OCI-LY3 (cell line): ENCODE measurements around the gene CTSO.
A peak's percentile ranks its signal among the peaks of the same experiment; 100 is the strongest.

Experiments used
- H2AFZ ChIP-seq: fragments of 200-600, 300-600 bp; shearing (Covaris generic); 2 replicates; pipeline ENCODE4 v1.6.0; 2014; ENCODE audit warnings: antibody characterized with exemption, low read depth, low read length
- H3K27ac ChIP-seq: fragments of 200-600, 300-600 bp; sonication (generic); 2 replicates; pipeline ENCODE4 v1.5.1; 2014; ENCODE audit warnings: mild to moderate bottlenecking, low read length, moderate library complexity, mixed read lengths
- H3K27me3 ChIP-seq: fragments of 200-600, 300-600 bp; sonication (generic); 2 replicates; pipeline ENCODE4 v1.6.1; 2014; ENCODE audit warnings: low read depth, low read length, mixed read lengths
- H3K36me3 ChIP-seq: fragments of 200-600, 300-600 bp; sonication (generic); replicated peaks from 2 replicates; pipeline ENCODE3; 2014; ENCODE audit warnings: low read depth, low read length, mixed read lengths
- H3K4me1 ChIP-seq: fragments of 300-600, 200-600 bp; sonication (generic); 2 replicates; pipeline ENCODE4 v1.6.1; 2014; ENCODE audit warnings: low read length, mixed read lengths
- H3K4me2 ChIP-seq: fragments of 200-600, 300-600 bp; sonication (generic); 2 replicates; pipeline ENCODE4 v1.6.1; 2014; ENCODE audit warnings: low read length, mixed read lengths
- H3K4me3 ChIP-seq: fragments of 300-600, 200-600 bp; sonication (generic); 2 replicates; pipeline ENCODE4 v1.5.1; 2014; ENCODE audit warnings: antibody characterized with exemption, mild to moderate bottlenecking, low read length, moderate library complexity
- H3K79me2 ChIP-seq: fragments of 300-600, 200-600 bp; shearing (Covaris generic); 2 replicates; pipeline ENCODE4 v1.6.1; 2014; ENCODE audit warnings: mild to moderate bottlenecking, low read length, mixed read lengths
- H3K9ac ChIP-seq: fragments of 300-600, 200-600 bp; shearing (Covaris generic); 2 replicates; pipeline ENCODE4 v1.6.0; 2014; ENCODE audit warnings: mild to moderate bottlenecking, low read length, moderate library complexity
- H3K9me3 ChIP-seq: fragments of 200-600, 300-600 bp; shearing (Covaris generic); 2 replicates; pipeline ENCODE4 v1.6.1; 2014; ENCODE audit warnings: low read length, mixed read lengths; ENCODE audit not compliant: insufficient read depth
- H4K20me1 ChIP-seq: fragments of 200-600, 300-600 bp; sonication (generic); 2 replicates; pipeline ENCODE4 v1.6.1; 2016; ENCODE audit warnings: low read length, mixed read lengths; ENCODE audit not compliant: insufficient read depth
- EZH2phosphoT487 ChIP-seq: fragments of 200-600 bp; shearing (Covaris generic); IDR thresholded peaks from 2 replicates; pipeline ENCODE4 v1.6.1; 2018; ENCODE audit warnings: antibody characterized with exemption, mixed run types, low read depth
- TF ChIP-seq, protein P1 (sequence below): fragments of 200-600, 300-600 bp; sonication (generic); IDR thresholded peaks from 2 replicates; pipeline ENCODE4 v1.5.1; 2014; ENCODE audit warnings: antibody characterized with exemption, low read length, low read depth

CTSO gene

DNA sequence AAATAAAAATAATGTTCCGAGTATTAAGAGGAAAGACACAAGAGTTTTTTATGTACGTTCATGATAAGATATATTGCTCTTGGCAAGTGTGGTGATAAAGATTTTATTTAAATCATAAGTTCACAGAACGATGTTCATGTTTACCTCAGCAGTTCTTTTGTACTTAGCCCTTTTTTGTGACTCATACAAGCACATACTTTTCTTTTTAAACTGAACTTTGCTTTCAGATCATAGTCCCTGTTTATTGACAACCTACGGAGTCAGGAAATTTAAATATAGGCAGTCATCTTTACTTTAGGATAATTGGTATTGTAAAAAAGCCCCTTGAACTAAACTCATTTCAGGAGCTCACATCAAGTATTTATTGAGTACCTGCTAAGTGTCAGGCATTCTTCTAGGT is 1.3 kb upstream of the CTSO start:
- Histone ChIP-seq H3K9me3 (no peaks in the 10 kb centered on the region), H3K27ac (no peak overlapping the region), H3K4me3 (no peak overlapping the region), H3K9ac (no peak overlapping the region), H3K27me3 (no peaks in the 10 kb centered on the region), H3K36me3 (no peaks in the 10 kb centered on the region), H3K4me2 (no peak overlapping the region), H3K79me2 (no peaks in the 10 kb centered on the region), H2AFZ (no peak overlapping the region), H4K20me1 (no peaks in the 10 kb centered on the region), H3K4me1 (peaks cover 17% of the 10 kb centered on the region)
- TF ChIP-seq, protein P1, sequence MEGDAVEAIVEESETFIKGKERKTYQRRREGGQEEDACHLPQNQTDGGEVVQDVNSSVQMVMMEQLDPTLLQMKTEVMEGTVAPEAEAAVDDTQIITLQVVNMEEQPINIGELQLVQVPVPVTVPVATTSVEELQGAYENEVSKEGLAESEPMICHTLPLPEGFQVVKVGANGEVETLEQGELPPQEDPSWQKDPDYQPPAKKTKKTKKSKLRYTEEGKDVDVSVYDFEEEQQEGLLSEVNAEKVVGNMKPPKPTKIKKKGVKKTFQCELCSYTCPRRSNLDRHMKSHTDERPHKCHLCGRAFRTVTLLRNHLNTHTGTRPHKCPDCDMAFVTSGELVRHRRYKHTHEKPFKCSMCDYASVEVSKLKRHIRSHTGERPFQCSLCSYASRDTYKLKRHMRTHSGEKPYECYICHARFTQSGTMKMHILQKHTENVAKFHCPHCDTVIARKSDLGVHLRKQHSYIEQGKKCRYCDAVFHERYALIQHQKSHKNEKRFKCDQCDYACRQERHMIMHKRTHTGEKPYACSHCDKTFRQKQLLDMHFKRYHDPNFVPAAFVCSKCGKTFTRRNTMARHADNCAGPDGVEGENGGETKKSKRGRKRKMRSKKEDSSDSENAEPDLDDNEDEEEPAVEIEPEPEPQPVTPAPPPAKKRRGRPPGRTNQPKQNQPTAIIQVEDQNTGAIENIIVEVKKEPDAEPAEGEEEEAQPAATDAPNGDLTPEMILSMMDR = no peak

DNA sequence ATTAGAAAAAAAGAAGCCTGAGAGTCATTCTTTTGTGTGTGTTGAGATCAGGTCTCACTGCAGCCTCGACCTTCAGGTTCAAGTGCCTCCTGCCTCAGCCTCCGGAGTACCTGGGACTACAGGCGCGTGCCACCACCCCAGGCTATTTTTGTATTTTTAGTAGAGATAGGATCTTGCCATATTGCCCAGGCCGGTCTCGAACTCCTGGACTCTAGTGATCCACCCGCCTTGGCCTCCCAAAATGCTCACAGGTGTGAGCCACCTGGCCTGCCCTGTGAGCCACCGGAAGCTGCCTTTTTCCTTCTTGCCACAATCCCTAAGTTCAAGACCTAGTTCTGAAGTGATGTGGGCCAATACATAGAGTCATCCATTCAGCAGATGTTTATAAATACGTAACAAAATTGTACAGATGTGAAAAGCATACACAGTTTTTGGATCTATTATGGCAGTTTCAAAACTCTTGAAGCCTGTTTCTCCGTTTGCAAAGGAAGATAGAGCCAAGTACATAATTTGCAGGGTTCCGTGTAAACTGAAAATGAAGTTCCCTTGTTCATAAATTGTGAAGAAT is 536 bp upstream of the CTSO start:
- TF ChIP-seq, protein P1 = no peak
- no peak for TF ChIP-seq EZH2phosphoT487
- Histone ChIP-seq H3K27ac (peak overlapping the region; percentile 90), H3K36me3 (no peaks in the 10 kb centered on the region), H3K9me3 (no peaks in the 10 kb centered on the region), H3K9ac (peak overlapping the region; percentile 99), H3K27me3 (no peaks in the 10 kb centered on the region), H2AFZ (peak overlapping the region; percentile 100), H3K4me1 (peaks cover 15% of the 10 kb centered on the region), H3K4me3 (peak overlapping the region; percentile 94), H3K4me2 (peak overlapping the region; percentile 90), H3K79me2 (no peaks in the 10 kb centered on the region), H4K20me1 (no peaks in the 10 kb centered on the region)

DNA sequence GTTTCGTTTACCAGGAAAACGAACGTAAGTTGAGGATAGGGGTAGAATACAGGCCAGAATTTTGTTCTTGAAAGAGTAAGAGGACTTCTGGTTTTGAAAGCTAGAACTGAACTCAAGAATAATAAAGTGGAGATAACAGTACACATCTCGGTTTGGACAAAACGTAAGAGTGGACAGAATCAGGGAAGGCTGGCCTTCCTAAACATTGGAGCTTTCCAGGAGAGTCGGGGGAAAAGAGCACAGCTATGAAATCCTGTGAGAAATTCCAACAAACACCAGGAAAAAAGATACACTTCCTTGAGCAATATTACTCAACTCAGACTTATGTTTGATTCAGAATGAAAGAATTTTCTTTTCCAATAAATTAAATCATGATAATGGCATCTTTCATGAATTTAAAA is 1.2 kb downstream of the CTSO start:
- Histone ChIP-seq H3K79me2 (no peaks in the 10 kb centered on the region), H3K36me3 (no peaks in the 10 kb centered on the region), H3K4me3 (peak overlapping the region; percentile 15; the same call in 1 of the 2 replicates), H3K9ac (peak overlapping the region; percentile 99; the same call in 1 of the 2 replicates), H3K4me1 (peaks cover 9% of the 10 kb centered on the region), H3K27me3 (no peaks in the 10 kb centered on the region), H3K27ac (no peak overlapping the region), H3K4me2 (peak overlapping the region; percentile 20), H4K20me1 (no peaks in the 10 kb centered on the region), H3K9me3 (no peaks in the 10 kb centered on the region), H2AFZ (no peak overlapping the region)
- TF ChIP-seq, protein P1 = no peak
- TF ChIP-seq EZH2phosphoT487 = no peak

DNA sequence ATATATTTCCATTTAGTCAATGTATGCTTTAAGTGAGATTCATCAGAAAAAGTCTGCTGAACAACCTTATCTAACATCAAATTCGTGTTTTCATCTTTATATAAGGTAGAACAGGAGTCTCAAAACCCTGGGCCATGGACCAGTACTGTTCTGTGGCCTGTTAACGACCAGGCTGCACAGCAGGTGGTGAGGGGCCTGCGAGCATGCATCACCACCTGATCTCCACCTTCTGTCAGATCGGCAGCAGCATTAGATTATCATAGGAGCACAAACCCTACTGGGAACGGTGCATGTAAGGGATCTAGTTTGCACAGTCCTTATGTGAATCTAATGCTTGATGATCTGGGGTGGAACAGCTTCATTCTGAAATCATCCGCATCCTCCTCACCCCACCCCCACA is 3.2 kb downstream of the CTSO start:
- no peak overlapping the region for H2AFZ ChIP-seq
- H3K4me2 ChIP-seq = no peak overlapping the region
- no peak overlapping the region for H3K27ac ChIP-seq
- no peaks in the 10 kb centered on the region for H4K20me1 ChIP-seq
- no peaks in the 10 kb centered on the region for H3K79me2 ChIP-seq
- H3K9ac ChIP-seq = no peak overlapping the region
- peaks cover 9% of the 10 kb centered on the region for H3K4me1 ChIP-seq
- H3K9me3 ChIP-seq = no peaks in the 10 kb centered on the region
- no peak overlapping the region for H3K4me3 ChIP-seq
- no peaks in the 10 kb centered on the region for H3K36me3 ChIP-seq
- no peak for TF ChIP-seq EZH2phosphoT487
- H3K27me3 ChIP-seq = no peaks in the 10 kb centered on the region

DNA sequence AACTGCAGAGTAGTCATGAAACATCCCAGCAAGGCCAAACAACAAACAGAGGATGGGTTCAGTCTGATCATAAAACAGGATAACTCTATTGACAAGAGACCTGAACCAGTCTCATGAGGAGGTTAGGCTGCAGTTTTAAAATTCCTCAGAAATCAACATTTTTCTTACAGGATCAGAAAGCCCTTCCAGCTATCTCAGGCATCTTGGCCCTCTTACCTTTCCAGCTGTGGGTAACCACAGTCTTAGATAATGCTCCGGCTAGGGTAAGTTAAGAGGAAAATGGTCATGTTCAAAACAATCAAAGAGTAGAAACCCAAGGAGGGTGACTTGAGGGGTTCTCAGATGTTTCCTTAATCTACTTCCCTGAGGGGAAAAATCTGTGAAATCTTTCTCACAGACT is 5.1 kb downstream of the CTSO start:
- Histone ChIP-seq H3K4me1 (peaks cover 4% of the 10 kb centered on the region), H3K79me2 (no peaks in the 10 kb centered on the region), H3K9me3 (no peaks in the 10 kb centered on the region), H3K9ac (no peak overlapping the region), H3K4me2 (no peak overlapping the region), H3K36me3 (no peaks in the 10 kb centered on the region), H3K4me3 (no peak overlapping the region), H3K27me3 (no peaks in the 10 kb centered on the region), H3K27ac (no peak overlapping the region), H4K20me1 (no peaks in the 10 kb centered on the region), H2AFZ (no peak overlapping the region)
- TF ChIP-seq, protein P1 = no peak
- TF ChIP-seq EZH2phosphoT487 = no peak
